Measurements from ENCODE around the gene VWA8.

- TF ChIP-seq CTCF (IDR thresholded peaks at IDR 0.05; ENCODE audit: low read depth, low read length) (no peak), POLR2A (IDR thresholded peaks at IDR 0.05; ENCODE audit: extremely low read depth, insufficient read length) (no peak), MAX (IDR thresholded peaks at IDR 0.05; ENCODE audit: low read depth, low read length) (no peak), MYC (IDR thresholded peaks at IDR 0.05; ENCODE audit: low read depth, low read length) (no peak)
Observed at GRCh38 chr13:41588448-41588847, 372.5 kb downstream of the VWA8 start.

Data from NB4 (cell line).